Measurements from ENCODE around the gene DNMT3A.
A peak's percentile ranks its signal among the peaks of the same experiment; 100 is the strongest.
"Not testable (repeated sequence)": the region's sequence is repeated elsewhere in the genome, so short reads cannot be mapped to it uniquely, and the experiment has no call there.

The DNMT3A gene

DNA sequence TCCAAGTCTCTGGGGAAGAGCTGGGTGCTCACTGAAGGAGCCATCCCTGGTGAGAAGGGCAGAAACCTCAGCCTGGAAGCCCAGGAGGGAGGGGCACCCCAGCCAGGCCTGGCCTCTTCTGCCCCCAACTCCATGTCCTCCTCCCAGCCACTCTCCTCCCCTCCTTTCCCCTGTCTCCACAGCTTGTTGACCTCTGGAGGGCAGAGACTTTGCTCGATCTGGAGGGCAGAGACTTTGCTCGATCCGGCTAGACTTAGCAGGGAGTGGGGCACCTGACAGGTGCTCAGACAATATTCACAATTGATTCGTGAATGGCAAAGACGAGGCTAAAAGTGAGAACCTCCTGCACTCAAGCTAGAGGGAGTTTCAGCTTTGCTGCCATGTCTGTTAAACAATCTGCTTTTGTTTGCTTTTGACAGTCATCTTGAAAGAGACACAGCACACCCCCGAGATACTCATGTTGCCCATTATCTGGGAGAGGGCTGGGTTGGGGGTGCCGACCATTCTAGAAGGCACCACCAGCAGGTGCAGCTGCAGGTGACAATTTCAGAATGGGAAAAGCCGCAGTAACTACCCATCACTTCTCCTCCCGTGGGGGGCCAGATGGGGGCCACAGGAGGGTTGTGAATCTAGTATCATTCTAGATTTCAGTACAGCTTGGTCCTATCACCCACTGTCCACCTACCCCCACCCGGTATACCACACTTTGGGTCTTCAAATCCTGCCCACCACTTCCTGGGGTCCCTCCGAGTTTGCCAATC is 54.8 kb downstream of the DNMT3A start:
- DNase-seq = no peak

DNA sequence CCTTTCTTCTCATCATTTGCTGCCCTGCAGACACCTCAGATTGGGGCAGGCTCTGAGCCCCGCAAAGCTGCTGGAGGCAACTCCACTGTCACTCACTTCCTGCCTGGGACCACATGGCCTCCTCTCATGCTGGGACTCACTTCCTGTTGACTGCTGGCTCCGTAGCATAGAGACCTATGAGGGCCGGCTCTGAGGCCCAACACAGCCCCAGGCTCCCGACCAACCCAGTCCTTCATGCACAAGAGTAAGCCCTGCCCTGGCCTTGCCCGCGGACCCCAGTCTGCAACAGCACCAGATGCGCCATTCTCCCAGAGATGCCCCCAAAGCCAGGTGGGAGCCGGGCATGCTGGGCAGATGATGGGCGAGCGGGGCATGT is 55.7 kb downstream of the DNMT3A start:
- peak in 1 of 58 donors; percentile 26 for DNase-seq

DNA sequence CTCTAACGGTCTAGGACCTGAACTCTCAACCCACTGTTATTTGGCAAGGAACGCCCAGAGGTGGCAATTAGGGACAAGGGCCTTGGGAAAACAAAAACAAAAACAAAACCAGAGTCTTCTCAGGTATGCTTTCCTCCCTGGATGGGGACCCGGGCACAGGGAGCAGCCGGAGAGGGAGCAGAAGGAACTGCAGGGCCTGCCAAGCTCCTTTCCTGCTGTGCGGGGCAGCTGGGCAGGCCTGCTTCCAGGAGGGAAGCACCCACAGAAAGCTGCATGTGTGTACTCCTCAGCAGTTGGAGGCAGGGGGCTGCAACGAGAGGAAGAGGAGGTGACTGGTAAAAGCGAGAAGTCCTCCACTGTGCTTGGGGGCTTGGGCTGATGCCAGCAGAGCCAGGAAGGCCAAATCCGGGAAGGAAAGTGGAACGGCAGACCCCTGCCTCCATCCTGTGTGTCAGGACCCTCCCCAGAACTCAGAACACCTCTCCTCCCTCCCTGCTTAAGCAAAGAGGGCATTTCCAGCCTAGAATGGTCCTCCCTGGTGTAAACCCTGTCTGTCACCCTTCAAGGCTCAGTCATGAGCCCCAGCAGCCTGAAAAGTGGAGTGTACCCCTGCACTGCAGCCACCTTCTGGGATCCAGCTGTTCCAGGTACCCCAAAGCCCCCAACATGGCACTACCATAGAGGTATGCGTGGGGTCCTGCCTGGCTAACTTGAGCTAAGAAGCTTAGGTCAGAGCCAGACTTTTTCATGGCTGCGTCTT is 56.3 kb downstream of the DNMT3A start:
- peak in 1 of 58 donors; percentile 19 for DNase-seq

DNA sequence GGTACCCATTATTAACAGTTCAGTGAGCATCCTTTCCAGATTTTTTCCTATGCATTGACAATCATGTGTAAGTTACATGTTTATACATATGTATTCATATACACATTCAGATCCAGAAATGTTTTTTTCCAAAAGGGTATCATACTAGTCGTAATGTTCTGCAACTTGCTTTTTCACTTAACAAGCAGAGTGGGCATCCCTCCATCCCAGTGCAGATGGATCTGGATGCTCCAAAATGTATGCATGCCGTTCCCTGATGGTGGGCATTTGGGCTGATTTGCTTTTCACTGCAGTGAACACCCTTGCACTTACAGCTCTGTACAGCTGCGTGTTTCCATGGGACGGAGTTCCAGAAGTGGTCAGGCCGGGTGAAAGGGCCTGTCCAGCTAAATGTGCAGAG is 57.0 kb downstream of the DNMT3A start:
- DNase-seq = no peak

DNA sequence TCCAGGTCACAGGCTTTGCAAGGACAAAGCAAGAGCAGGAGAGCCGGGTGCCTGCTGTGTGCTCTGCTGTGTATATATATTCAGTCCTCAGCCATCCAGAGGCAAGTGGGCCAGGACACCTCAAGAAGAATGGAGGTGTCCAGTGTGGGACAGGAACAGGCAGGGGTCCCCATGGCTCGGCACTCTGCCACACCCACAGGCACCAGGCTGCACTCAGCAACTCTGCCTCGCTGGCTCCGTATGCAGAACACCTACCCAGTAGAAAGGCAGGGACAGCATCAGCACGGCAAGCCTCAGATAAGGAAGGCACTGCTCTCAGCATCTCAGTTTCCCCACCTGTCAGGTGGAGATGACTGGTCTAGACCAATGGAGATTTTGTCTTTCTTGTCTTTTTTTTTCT is 57.8 kb downstream of the DNMT3A start:
- no peak for DNase-seq

DNA sequence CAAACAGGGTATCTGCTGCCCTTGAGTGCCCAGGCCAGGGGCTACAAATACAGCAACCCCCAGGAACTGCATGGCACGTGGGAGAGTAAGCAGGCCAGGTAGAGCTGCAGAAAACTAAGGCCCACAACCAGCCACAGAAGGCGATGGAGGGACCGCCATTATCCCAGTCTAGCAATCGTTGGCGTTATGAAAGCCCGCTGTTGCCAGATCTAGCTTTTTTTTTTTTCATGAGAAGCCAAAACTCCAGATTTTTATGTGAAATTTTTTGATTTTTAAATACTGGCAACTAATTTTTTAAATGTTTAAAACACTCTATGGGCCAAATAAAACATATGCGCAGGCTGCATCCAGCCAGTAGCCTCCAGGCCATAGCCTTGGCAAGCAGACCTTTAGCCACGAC is 59.8 kb downstream of the DNMT3A start:
- no peak for DNase-seq

DNA sequence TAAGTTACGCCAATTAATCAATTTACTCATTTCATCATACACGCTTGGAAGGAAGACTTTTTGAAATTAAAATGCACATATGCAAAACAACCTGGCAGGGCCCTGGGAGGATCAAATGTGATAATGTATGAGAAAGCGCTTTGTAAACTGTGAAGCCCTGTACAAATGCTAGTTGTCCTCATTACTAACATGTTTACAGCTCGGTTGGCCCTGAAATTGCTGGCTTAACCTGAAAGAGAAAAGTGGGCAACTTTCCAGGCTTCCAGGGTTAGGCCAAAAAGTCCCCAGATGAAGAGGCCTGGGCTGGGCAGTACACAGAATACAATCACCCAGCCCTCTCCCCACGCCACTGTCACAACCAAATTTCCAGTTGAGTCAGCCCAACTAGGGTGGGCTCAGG is 60.2 kb downstream of the DNMT3A start:
- DNase-seq = peak in 14 of 58 donors; percentile 16 to 58 (median 27)

DNA sequence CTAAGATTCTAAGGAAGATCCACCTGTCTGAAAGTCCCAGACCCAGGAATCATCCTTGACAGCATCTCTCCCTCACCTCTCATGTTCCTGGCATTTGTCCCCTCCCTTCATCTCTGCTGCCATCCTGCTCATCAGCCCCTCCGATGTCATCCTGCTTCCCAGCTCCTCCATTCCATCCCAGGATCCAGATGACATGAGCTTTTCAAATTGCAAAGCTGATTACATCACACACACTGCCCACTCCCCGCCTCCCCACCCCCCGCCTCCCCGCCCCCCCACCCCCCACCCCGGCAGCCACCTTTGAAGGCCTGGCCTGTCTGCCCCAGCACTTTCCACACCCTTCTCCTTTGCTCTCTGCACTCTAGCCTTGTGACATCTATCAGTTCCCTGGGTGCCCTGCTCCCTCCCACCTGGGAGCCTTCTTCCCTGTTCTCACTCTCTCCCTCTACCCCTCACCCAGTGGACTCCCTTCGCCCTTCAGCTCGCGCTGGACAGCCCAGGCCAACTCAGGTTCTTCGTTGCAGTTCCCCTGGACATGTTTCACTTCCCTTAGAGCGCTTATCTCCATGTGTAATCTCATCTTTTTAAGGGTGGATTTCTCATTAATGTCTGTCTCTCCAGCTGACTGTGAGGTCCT is 61.6 kb downstream of the DNMT3A start:
- no peak for DNase-seq

DNA sequence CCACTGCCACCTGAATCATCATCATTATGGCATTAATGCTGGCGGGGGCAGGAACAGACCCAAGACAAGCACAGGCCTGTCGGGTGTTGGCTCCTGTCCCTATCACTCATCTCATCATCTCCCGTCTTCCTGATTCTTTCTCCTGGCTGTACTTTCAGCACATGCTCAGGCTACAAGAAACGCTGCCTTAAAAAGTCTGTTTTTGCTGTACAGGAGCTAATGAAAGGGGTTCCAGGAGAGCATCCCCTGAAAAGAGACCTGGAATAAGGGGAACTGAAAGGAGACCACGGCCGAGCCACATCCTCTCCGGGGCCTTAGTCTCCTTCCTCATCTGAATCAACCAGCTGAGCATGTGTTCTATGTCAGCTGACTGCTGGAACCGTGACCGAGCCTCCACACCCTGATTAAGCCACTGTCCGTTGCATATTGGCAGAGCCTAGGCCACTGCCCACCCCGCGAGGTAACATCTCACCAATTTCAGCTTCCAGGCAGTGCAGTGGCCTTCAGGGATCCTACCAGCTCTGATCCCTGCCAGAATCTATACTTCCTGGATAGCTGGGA is 62.6 kb downstream of the DNMT3A start:
- DNase-seq = peak in 40 of 58 donors; percentile 14 to 78 (median 45)

DNA sequence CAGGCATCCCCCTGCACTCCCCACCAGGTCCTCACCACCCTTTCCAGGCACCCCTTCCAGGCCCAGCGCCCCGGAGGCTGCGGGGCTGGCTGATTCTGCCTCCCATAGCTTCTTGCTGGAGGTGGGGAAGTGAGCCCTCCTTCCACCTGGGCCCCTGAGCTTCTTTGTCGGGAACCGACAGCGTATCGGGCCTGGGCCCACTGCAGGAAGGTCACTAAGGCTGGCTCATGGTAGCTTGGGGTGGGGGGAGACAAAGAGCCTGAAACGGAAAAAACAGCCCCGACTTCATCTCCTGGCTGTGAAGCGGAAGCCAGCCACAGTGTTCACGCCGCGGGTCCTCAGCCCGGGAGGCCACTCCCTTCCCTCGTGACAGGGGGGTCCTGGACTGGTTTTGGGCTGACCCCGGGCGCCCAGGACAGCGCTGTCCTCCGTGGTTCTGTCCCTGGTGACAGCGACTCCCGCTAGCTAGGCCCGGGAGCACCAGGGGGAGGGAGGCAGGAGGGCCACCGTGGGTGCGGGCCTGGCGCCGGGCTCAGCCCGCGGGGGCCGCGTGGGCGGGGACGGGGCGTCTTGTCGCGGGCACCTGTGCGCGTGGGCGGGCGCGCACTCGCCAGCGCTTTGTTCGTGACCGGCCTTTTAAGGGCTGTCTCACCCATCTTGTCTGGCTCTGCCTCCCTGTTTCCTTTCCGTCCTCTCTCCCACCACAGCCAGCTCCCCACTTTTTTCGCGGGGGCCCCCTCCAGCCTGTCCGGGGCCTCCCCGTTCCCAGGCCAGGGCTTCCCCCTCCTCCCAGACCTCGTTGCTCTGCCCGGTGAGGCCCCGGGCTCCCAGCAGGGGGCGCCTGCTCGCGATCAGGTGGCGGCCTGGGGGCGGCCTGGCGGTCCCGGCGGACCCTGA is 64.9 kb downstream of the DNMT3A start:
- DNase-seq = peak in 38 of 58 donors; percentile 22 to 72 (median 44)

DNA sequence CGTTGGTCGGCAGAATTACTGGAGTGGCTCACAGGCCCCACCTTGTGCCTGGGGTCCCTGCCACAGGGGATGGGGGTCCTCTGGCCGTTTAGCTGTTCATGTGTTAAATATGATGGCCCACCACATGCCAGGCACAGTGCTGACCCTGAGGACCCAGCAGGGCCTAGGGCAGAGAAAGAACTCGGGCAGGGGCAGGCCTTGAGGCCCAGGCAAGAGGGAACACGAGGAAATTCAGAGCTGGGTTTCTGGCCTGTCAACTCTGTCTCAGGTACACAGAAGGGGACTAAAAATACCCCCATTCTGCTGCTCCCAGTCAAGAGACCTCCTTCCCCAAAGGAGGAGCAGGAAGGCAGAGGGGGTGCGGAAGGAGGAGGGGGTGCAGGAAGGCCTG is 66.2 kb downstream of the DNMT3A start:
- DNase-seq = no peak

DNA sequence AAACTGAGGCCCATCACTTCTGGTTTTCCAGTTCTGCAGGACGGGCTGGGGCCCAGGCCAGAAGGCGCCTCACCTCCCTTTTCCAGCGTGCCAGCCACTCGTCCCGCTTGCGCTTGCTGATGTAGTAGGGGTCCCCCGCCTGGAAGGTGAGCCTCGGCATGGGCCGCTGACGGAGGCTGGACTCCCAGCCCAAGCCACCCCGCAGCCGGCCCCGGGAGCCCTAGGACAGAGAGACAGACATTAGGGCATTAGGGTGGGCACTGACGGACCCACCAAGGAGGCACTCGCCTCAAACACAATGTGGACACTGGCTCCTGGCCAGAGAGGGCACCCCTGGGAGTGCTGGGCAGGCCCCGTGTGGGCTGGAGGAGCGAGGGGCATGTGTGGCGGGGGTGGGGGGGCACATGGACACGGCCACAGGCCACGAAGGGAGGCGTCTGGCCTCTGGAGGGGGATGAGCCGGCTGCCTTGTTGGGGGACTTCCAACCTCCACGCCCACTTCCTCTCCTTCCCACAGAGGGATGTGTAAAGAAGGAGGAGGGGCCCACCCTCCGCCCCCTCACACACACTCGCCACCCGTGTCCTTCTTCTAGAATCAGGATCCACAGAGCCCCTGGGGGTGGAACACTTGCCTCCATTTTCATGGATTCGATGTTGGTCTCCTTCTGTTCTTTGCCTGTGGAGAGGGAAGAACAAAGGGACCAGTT is 66.7 kb downstream of the DNMT3A start:
- peak in 4 of 58 donors; percentile 11 to 22 (median 20) for DNase-seq

DNA sequence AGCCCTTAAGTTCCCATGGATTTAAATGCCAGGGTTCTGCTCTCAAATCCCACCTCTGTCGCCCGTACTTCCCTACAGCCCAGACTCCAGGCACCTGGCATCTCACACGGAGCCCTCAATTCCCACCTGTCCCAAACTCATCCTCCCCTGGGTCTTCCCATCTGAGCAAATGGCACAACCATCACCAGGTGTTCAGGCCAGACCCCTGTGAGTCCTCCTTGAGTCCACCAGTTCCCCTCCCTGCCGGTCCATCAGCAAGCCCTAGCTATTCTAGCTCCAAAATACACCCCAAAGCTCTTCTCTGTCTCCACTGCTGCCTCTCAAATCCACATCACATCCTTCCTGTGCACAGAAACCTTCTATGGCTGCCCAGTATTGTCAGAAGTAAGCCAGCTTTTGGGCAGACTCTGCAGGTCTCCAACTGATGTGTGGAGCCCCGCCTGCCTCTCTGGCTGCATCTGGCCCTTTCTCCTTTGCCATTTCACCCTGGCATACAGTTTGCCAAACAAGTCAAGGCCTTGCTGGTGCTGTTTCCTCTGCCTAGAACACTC is 67.7 kb downstream of the DNMT3A start:
- DNase-seq = no peak

DNA sequence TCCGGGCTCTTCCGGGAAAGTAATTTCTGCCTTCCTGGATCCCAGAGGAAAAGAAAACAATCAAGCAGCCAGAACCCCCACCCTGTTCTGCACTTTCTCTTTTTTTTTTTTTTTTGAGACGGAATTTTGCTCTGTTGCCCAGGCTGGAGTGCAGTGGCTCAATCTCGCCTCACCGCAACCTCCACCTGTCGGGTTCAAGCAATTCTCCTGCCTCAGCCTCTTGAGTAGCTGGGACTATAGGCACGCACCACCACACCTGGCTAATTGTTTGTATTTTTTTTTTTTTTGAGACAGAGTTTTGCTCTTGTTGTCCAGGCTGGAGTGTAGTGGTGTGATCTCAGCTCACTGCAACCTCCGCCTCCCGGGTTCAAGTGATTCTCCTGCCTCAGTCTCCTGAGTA is 69.0 kb downstream of the DNMT3A start:
- DNase-seq = not testable (repeated sequence)

DNA sequence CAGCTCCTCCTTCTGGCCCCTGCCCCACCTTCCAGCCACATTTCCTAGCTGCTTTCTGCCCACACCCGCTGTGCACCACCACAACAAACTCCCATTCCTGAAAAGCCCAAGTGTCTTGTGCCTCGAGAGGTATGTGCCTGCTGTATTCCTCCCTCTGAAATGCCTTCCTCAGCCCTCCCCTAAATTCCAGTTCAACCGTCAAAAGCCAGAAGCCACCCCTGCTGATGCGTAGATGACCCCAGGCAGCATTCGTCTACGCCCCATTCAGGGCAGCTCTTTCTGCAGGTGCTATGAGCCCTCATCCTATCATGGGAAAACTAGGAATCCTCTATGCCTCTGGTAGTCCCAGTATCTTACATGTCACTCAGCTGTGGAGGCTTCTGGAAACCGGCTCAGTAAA is 71.7 kb downstream of the DNMT3A start:
- DNase-seq = no peak

DNA sequence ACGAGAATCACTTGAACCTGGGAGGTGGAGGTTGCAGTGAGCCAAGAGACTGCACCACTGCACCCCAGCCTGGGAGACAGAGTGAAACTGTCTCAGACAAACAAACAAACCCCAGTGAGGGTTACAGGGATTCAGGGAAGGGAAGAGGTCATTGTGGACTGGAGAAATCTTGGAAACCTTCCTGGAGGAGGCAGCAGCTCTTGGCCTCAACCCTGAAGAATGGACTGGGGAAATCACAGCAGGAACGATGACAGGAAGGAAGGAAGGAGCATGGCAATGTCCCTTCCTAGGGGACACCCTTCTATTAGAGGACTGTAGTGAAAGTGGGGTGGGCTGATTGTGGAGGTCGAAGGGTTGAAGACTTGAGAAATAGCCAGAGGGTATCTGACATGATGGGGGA is 72.5 kb downstream of the DNMT3A start:
- no peak for DNase-seq

DNA sequence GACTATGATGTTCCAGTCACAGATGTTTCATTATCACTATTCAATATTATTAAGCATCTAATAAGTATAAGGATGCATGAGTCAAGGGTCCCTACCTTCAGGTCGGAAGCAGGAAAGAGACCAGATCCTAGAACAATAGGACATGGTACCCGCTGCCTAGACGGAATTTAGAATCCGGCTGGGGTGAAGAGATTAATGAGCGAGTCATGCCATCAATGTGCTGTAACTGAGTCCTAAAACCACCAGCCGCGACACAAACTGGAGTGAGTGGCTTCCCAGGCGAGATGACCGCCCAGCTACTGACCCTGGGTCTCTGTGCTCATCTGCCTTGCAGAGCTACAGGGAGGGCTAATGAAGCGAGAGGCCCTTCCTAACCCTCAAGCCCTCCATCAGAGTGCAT is 73.6 kb downstream of the DNMT3A start:
- no peak for DNase-seq

DNA sequence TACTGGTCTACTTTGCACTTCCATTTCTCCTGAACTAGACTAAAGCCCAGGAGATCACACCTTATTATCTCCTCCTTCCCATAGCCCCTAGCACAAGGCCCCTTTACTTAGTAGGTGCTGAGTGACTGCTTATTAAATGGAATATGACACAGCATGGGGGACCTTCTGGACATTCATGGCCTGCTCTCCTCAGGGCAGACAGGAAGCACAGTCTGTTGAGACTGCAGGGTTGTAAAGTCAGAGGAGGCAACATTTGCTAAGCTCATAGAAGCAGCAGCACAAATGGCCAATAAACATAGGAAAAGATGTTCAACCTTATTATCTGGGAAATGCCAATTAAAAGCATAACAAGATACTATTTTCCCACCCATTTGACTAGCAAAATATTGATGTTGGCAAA is 75.3 kb downstream of the DNMT3A start:
- DNase-seq = no peak

DNA sequence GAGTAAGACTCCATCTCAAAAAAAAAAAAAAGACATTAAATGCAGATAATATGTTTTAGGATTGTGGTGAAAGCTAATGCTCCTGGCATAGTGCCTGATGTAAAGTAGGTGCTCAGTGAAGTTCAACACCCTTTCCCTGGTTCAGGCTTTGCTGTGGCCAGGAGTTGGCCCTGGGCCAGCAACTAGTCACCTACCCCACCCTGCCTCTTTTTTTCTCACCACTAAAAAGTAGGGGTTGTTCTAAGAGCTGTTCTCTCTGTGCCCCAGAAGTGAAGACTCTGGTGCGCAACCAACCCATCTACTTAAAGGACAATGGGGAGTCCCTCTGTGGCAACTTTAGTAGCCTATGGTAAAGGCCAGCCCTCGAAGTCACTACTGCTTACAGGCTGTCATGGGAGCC is 75.9 kb downstream of the DNMT3A start:
- DNase-seq = no peak

DNA sequence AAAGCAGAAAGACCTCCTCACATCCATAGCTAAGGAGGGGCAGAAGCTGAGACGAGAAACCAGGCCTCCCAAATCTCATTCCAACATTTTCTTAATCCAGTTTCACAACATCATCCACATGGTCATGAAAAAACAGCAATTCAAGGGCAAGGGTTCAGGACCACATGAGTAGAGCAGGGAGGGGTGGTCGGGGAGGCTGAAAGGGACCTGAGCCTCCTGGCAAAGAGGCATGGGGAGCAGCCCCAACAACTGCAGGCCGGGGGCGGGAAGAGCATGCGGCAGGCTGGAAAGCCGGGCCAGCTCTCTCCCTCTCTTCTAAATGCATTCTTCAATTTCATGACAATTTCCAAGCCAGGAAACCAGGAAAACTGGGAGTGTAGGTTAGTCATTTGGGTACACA is 76.7 kb downstream of the DNMT3A start:
- no peak for DNase-seq

Measured in anterior cingulate cortex (tissue), 58 donors.